Measurements from ENCODE around the gene UBA1. TPM values are rescaled to one million over a fixed set of nuclear protein-coding genes. Genes with fewer than 3 reads are reported as not detected.
A peak's percentile ranks its signal among the peaks of the same experiment; 100 is the strongest.

Gene UBA1
- total RNA-seq, 2 donors from 2014 or later = 227 to 243 TPM

DNA sequence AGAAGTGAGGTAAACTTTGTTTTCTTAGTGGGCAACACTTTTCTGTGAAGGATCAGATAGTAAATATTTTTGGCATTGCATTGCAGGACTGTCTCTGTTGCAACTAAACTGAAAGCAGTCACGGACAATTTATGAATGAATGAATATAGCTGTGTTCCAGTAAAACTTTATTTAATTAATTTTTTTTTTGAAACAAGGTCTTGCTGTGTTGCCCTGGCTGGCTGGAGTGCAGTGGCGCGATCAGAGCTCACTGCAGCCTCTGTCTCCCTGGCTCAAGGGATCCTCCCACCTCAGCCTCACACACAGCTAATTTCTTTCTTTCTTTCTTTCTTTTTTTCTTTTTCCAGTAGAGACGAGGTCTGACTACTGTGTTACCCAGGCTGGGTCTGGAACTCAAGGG, 32.8 kb upstream of the UBA1 start:
- H3K27ac Mint-ChIP-seq = no peak overlapping the region
- no peaks in the 10 kb centered on the region for H3K36me3 Mint-ChIP-seq
- H3K9me3 Mint-ChIP-seq = no peaks in the 10 kb centered on the region
- no peaks in the 10 kb centered on the region for H3K27me3 Mint-ChIP-seq
- no peak overlapping the region for H3K4me3 Mint-ChIP-seq
- ATAC-seq = no peak
- no peak for DNase-seq (ENCODE audit: low spot score)
- peaks cover 8 to 17% of the 10 kb centered on the region in 2 donors for H3K4me1 Mint-ChIP-seq (ENCODE audit: low read depth in 2 of 2)

DNA sequence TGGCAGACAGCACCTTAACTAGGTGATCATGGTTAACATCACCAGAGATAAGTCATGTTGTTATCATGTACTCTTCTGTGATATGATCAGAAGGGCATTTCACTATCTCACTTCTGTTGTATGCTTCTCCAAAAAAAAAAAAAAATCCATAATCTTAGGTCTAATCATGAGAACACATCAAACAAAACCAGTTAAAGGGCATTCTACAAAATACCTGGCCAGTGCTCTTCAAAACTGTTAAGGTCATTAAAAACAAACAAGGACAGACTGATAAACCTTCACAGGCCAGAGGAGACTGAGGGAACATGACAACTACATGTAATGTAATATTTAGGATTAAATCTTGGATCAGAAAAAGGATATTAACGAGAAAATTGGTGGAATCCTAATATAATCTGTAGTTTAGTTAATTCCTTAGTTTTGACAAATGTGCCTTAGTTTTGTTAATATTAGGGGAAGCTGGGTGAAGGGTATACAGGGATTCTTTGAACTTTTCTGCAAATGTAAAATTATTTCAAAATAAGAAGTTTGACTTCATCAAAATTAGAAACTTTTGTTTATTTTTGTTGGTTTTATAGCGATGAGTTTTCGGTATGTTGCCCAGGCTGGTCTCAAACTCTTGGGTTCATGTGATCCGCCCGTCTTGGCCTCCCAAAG, 30.6 kb upstream of the UBA1 start:
- Mint-ChIP-seq H3K4me3 (no peak overlapping the region), H3K36me3 (no peaks in the 10 kb centered on the region), H3K27ac (no peak overlapping the region)

DNA sequence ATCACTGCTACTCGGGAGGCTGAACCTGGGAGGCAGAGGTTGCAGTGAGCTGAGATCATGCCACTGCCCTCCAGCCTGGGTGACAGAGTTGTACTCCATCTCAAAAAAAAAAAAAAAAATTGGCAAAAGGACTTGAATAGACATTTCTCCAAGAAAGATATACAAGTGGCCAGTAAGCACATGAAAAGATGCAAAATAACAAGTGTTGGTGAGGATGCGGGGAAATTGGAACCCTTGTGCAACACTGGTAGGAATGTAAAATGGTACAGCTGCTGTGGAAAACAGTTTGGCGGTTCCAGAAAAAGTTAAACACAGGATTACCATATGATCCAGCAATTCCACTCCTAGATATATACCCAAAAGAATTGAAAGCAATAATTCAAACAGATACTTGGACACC, 29.2 kb upstream of the UBA1 start:
- no peak overlapping the region for H3K4me3 Mint-ChIP-seq
- no peak overlapping the region for H3K27ac Mint-ChIP-seq
- no peaks in the 10 kb centered on the region for H3K9me3 Mint-ChIP-seq
- no peaks in the 10 kb centered on the region for H3K27me3 Mint-ChIP-seq
- H3K4me1 Mint-ChIP-seq (ENCODE audit: low read depth in 2 of 2) = peaks cover 4 to 6% of the 10 kb centered on the region in 2 donors
- ATAC-seq (no peak), DNase-seq (ENCODE audit: low spot score) (no peak)
- H3K36me3 Mint-ChIP-seq = no peaks in the 10 kb centered on the region

More for the DNA sequence above, 30.6 kb upstream of the UBA1 start:
- no peaks in the 10 kb centered on the region for H3K9me3 Mint-ChIP-seq
- DNase-seq (ENCODE audit: low spot score) (no peak), ATAC-seq (no peak)
- peaks cover 0 to 6% of the 10 kb centered on the region in 2 donors for H3K4me1 Mint-ChIP-seq (ENCODE audit: low read depth in 2 of 2)
- H3K27me3 Mint-ChIP-seq = no peaks in the 10 kb centered on the region

DNA sequence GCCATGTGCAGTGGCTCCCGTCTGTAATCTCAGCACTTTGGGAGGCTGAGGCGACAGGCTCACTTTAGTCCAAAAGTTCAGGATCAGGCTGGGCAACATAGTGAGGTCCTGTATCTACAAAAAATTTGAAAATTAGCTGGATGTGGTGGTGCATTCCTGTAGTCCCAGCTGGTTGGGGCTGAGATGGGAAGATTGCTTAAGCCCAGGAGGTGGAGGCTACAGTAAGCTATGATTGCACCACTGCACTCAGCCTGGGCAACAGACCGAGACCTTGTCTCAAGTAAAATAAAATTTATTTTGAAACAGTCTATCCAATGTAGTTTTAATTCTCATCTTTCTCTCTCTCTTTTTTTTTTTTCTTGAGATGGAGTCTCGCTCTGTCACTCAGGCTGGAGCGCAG, 27.5 kb upstream of the UBA1 start:
- H3K4me3 Mint-ChIP-seq = no peak overlapping the region
- no peak for ATAC-seq
- H3K27ac Mint-ChIP-seq = no peak overlapping the region

DNA sequence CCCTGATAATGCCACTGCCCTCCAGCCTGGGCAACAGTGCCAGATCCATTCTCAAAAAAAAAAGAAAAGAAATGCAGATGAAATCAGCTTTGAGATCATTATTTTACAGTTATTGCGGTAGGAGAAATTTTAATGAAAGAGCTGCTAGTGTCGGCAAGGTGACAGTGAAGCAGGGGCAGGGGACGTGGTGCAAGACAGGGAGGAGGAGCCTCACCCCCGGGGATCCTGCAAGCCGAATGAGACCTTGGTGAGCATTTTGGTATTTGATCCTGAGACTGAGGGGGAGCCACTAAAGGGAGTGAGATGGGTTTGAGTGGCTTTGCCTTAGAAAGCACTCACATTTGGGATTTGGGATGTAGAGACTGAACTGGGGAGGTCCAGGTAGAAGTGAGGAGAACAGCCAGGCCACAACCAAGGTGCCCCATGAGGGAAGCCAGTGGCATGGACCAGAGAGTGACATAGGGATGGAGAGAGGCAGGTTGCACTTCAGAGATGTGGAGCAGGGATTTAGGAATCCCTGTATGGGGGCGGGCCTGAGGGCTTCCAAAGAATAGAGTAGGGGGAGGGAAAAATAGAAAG, 25.0 kb upstream of the UBA1 start:
- H3K27ac Mint-ChIP-seq = no peak overlapping the region
- DNase-seq (ENCODE audit: low spot score) (no peak), ATAC-seq (no peak)
- H3K9me3 Mint-ChIP-seq = no peaks in the 10 kb centered on the region
- no peak overlapping the region for H3K4me3 Mint-ChIP-seq
- H3K36me3 Mint-ChIP-seq = no peaks in the 10 kb centered on the region
- H3K4me1 Mint-ChIP-seq (ENCODE audit: low read depth in 2 of 2) = peaks cover 4 to 10% of the 10 kb centered on the region in 2 donors
- H3K27me3 Mint-ChIP-seq = peaks cover 0 to 3% of the 10 kb centered on the region in 2 donors

More for the DNA sequence above, 27.5 kb upstream of the UBA1 start:
- no peaks in the 10 kb centered on the region for H3K36me3 Mint-ChIP-seq
- H3K4me1 Mint-ChIP-seq (ENCODE audit: low read depth in 2 of 2) = peaks cover 4 to 6% of the 10 kb centered on the region in 2 donors
- no peak for DNase-seq (ENCODE audit: low spot score)
- H3K27me3 Mint-ChIP-seq = no peaks in the 10 kb centered on the region
- H3K9me3 Mint-ChIP-seq = no peaks in the 10 kb centered on the region

DNA sequence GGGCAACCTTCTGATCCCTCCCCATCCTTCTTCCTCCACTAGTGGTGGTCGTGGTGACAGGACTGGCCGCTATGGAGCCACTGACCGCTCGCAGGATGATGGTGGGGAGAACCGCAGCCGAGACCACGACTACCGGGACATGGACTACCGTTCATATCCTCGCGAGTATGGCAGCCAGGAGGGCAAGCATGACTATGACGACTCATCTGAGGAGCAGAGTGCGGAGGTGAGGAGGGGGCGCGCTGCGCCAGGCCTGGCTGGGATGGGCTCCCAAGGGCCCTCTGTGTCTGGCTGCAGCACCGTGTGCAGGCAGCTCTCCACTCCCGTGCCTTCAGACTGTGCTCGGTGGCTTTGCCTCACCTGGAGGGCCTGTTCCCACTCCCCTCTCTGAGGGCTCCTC, 24.4 kb upstream of the UBA1 start:
- no peaks in the 10 kb centered on the region for H3K36me3 Mint-ChIP-seq
- H3K9me3 Mint-ChIP-seq = no peaks in the 10 kb centered on the region
- ATAC-seq = no peak
- peaks cover 0 to 3% of the 10 kb centered on the region in 2 donors for H3K27me3 Mint-ChIP-seq
- no peak overlapping the region for H3K27ac Mint-ChIP-seq
- no peak for DNase-seq (ENCODE audit: low spot score)
- peaks cover 4 to 10% of the 10 kb centered on the region in 2 donors for H3K4me1 Mint-ChIP-seq (ENCODE audit: low read depth in 2 of 2)
- no peak overlapping the region for H3K4me3 Mint-ChIP-seq

DNA sequence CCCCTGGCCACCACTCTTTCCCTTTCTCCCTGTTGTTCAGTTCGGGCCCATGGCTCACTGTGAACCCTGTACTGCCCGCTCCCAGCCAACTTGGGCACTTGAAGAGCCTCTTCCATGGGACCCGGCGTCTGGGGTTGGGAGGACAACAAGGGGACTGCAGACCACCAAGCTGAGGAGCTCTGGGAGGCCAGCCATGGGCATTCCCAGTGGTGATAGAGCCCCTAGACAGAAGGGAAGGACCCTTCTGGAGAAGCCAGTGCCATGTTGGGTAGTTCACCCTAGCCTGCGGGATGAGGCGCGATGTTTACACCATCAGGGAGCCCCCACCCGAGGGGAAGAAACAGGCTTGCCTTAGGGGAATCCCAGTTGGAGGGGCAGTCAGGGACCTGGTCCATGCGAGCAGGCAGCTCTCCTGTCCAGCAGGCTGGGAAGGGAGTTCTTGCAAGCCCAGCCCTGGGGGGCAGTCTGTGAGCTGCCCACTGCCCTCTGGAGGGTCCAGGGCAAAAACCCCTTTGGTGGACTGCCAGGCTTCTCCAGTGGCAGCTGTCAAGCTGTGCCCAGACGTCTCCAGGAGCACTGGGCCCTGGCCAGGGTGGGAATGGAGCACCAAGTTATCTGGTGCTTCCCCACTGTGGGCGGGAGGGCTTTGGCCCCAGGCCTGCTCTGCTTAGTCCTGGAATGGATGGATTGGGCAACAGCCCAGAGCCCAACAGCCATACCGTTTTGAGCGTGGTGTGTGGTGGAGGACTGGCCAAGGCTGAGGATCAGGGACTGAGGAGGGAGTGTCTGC, 23.7 kb upstream of the UBA1 start:
- ATAC-seq = no peak
- Mint-ChIP-seq H3K36me3 (no peaks in the 10 kb centered on the region), H3K9me3 (no peaks in the 10 kb centered on the region), H3K4me3 (no peak overlapping the region), H3K27me3 (peaks cover 0 to 3% of the 10 kb centered on the region in 2 donors), H3K4me1 (ENCODE audit: low read depth in 2 of 2) (peaks cover 4 to 7% of the 10 kb centered on the region in 2 donors), H3K27ac (peak overlapping the region in 1 of 2 donors; percentile 39)
- DNase-seq (ENCODE audit: low spot score) = no peak

DNA sequence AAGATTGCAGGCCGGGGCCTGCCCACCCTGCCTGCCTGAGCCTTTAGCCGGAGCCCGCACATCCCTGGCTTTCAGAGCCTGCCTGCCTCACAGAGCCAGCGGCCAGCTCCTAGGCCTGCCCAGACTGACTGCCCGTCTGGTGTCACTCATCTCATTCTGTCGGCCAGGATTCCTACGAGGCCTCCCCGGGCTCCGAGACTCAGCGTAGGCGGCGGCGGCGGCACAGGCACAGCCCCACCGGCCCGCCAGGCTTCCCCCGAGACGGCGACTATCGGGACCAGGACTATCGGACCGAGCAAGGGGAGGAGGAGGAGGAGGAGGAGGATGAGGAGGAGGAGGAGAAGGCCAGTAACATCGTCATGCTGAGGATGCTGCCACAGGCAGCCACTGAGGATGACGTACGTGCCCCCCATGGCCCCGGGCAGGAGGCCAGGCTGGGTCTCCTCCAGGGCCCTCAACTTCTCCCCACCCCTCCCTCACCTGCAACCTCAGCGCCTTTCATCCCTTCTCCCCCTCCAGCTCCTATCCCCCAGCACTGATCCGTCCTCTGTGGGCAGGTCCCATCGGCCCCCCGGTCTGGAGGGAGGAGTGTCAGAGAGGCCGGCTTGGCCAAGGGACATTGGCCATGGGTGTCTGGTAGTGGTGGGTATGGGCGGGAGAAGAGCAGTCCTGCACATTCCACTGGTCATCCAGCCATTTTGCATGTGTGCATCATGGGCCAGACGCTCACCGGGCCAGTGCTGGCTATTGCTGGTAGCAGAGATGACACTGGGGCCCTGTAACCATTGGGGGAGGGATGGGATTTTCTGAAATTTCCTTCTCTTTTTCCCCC, 22.6 kb upstream of the UBA1 start:
- no peaks in the 10 kb centered on the region for H3K36me3 Mint-ChIP-seq
- H3K27ac Mint-ChIP-seq = no peak overlapping the region
- DNase-seq (ENCODE audit: low spot score) (no peak), ATAC-seq (no peak)
- peaks cover 4 to 5% of the 10 kb centered on the region in 2 donors for H3K4me1 Mint-ChIP-seq (ENCODE audit: low read depth in 2 of 2)
- H3K27me3 Mint-ChIP-seq = peaks cover 0 to 3% of the 10 kb centered on the region in 2 donors
- no peak overlapping the region for H3K4me3 Mint-ChIP-seq
- H3K9me3 Mint-ChIP-seq = no peaks in the 10 kb centered on the region

DNA sequence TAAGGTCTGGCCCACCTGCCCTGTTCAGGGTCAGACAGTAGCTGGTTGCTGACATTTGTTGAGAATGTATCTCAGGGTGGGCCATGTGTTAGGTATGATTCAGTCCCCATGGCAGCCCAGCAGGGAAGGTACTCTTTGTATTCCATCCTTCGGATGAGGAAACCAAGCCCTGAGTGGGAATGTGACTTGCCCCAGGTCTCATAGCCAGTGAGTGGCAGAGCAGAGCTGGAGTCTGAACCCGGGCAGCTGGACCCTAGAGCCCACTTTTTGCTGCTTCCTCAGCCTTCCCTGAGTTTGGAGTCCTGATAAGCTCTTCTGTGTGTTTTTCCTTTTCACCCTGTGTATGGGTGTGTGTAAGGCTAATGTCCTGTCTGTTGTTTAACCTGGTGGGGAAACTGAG, 21.6 kb upstream of the UBA1 start:
- DNase-seq (ENCODE audit: low spot score) = no peak

DNA sequence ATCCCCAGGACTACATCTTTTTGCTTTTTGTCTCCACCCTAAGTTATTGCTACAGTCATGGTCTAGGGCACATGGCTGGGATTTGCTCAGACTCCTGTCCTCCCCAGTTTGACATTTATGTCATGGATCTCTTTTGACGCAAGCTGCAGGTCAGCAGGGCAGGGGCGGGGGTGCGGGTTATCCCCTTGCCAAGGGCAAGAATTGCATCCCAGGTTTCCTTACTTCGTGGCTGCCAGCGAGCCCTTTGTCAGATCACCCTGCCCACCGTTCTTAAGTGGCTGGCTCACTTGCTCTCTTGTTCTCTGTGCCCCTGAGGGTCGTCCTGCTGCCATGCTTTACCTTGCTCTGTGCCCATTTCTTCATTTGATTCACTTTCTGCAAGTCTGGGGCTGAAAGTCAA, 21.1 kb upstream of the UBA1 start:
- H3K36me3 Mint-ChIP-seq = peaks cover 6% of the 10 kb centered on the region
- H3K9me3 Mint-ChIP-seq = no peaks in the 10 kb centered on the region
- ATAC-seq (no peak), DNase-seq (ENCODE audit: low spot score) (no peak)
- H3K27ac Mint-ChIP-seq = no peak overlapping the region
- peaks cover 4 to 5% of the 10 kb centered on the region in 2 donors for H3K4me1 Mint-ChIP-seq (ENCODE audit: low read depth in 2 of 2)
- no peak overlapping the region for H3K4me3 Mint-ChIP-seq
- peaks cover 0 to 7% of the 10 kb centered on the region in 2 donors for H3K27me3 Mint-ChIP-seq

More for the DNA sequence above, 21.6 kb upstream of the UBA1 start:
- Mint-ChIP-seq H3K4me1 (ENCODE audit: low read depth in 2 of 2) (peaks cover 4 to 5% of the 10 kb centered on the region in 2 donors), H3K27me3 (peaks cover 0 to 7% of the 10 kb centered on the region in 2 donors), H3K36me3 (peaks cover 6% of the 10 kb centered on the region), H3K4me3 (no peak overlapping the region), H3K9me3 (no peaks in the 10 kb centered on the region), H3K27ac (no peak overlapping the region)
- no peak for ATAC-seq

DNA sequence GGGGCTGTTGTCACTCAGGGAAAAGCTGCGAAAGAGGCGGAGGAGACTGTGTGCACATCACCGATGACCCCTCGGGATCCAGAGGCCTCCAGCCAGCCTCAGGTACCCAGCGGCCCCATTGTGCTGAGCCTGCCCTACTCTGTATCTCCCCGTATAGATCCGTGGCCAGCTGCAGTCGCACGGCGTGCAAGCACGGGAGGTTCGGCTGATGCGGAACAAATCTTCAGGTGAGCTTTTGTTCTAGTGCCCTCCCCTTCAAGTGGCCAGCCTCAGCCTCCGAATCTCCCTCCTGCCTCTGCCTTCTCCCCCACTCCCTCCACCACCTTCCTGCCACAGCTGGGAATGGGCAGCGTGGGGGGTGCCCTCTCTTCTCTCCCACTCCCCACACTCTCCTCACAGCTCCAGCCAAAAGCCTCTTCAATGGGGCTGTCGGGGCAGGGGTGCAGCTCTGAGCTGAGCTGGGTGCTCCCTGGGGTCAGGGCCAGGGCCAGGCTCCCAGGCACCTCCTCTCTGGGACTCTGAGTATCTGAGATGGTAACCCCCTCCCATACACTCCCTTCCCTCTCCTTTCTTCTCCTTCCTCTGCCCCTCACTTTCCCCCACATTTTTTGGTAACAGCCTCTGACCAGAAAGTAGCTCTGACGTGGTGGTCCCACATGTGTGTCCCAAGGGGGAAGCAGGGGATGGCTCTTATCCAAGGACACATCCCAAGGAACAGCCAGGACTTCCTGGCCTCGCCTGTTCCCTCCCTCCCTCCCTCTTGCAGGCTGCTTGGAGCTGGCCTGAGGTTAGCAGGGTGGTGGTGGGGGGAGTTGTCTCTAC, 20.4 kb upstream of the UBA1 start:
- Mint-ChIP-seq H3K36me3 (peaks cover 6% of the 10 kb centered on the region), H3K4me3 (no peak overlapping the region)
- ATAC-seq = no peak

DNA sequence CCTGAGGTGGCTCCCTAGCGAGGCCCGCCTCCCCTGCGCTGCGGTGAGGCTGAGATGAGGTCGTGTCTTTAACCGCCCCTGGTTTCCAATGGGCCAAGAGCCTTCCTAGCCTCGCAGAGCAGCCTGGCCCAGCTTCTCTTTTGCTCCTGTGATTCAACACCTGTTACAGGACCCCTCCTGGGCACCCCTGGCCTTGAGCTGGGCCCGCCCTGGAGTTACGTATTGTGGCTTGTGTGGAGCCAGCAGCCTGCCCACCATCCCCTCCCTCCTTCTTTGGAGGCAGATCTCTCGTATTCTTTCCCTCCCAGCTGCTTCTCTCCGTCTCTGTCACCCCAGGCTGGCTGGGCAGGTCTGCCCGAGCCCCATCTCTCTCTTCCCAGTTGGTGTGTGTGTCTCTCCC, 19.3 kb upstream of the UBA1 start:
- no peak overlapping the region for H3K4me3 Mint-ChIP-seq
- peaks cover 0 to 12% of the 10 kb centered on the region in 2 donors for H3K27me3 Mint-ChIP-seq
- DNase-seq (ENCODE audit: low spot score) = no peak
- H3K4me1 Mint-ChIP-seq (ENCODE audit: low read depth in 2 of 2) = peaks cover 0 to 11% of the 10 kb centered on the region in 2 donors
- H3K9me3 Mint-ChIP-seq = no peaks in the 10 kb centered on the region
- H3K27ac Mint-ChIP-seq = no peak overlapping the region
- ATAC-seq = no peak
- peaks cover 6% of the 10 kb centered on the region for H3K36me3 Mint-ChIP-seq

More for the DNA sequence above, 20.4 kb upstream of the UBA1 start:
- Mint-ChIP-seq H3K9me3 (no peaks in the 10 kb centered on the region), H3K4me1 (ENCODE audit: low read depth in 2 of 2) (peaks cover 4 to 8% of the 10 kb centered on the region in 2 donors), H3K27ac (no peak overlapping the region), H3K27me3 (peaks cover 0 to 7% of the 10 kb centered on the region in 2 donors)
- DNase-seq (ENCODE audit: low spot score) = no peak
